PFSK-1 (cell line): ENCODE data around the gene ASIC3.

Experiments used
- FOXP2 ChIP-seq: optimal IDR thresholded peaks from 2 replicates; pipeline ENCODE3; 2011; ENCODE audit warnings: borderline replicate concordance, control low read depth, inconsistent platforms; ENCODE audit not compliant: insufficient read depth; ENCODE audit errors: extremely low read length, extremely low read depth
- POLR2AphosphoS5 ChIP-seq: IDR thresholded peaks from 2 replicates; pipeline ENCODE4 v1.6.1; 2012; ENCODE audit warnings: low read depth, mild to moderate bottlenecking, control low read depth, low read length, moderate library complexity
- SIN3A ChIP-seq: IDR thresholded peaks from 2 replicates; pipeline ENCODE4 v1.6.1; 2012; ENCODE audit warnings: mild to moderate bottlenecking, low read length, moderate library complexity, borderline replicate concordance; ENCODE audit not compliant: insufficient read depth
- TAF1 ChIP-seq: IDR thresholded peaks from 2 replicates; pipeline ENCODE4 v1.6.1; 2012; ENCODE audit warnings: low read length, control low read depth, borderline replicate concordance; ENCODE audit not compliant: insufficient read depth
- TF ChIP-seq, protein P1 (sequence below), 2 experiments: IDR thresholded peaks; 2 replicates each; pipeline versions ENCODE4 v1.6.1 to v1.8.0; 2011 to 2012; ENCODE audit warnings: low read depth in 2 of 2, low read length in 2 of 2, control low read depth in 1 of 2, inconsistent platforms in 1 of 2, mild to moderate bottlenecking in 1 of 2, moderate library complexity in 1 of 2; ENCODE audit not compliant: insufficient read depth in 1 of 2

- TF ChIP-seq TAF1 (no peak), POLR2AphosphoS5 (no peak), SIN3A (no peak), FOXP2 (no peak)
- TF ChIP-seq, protein P1, sequence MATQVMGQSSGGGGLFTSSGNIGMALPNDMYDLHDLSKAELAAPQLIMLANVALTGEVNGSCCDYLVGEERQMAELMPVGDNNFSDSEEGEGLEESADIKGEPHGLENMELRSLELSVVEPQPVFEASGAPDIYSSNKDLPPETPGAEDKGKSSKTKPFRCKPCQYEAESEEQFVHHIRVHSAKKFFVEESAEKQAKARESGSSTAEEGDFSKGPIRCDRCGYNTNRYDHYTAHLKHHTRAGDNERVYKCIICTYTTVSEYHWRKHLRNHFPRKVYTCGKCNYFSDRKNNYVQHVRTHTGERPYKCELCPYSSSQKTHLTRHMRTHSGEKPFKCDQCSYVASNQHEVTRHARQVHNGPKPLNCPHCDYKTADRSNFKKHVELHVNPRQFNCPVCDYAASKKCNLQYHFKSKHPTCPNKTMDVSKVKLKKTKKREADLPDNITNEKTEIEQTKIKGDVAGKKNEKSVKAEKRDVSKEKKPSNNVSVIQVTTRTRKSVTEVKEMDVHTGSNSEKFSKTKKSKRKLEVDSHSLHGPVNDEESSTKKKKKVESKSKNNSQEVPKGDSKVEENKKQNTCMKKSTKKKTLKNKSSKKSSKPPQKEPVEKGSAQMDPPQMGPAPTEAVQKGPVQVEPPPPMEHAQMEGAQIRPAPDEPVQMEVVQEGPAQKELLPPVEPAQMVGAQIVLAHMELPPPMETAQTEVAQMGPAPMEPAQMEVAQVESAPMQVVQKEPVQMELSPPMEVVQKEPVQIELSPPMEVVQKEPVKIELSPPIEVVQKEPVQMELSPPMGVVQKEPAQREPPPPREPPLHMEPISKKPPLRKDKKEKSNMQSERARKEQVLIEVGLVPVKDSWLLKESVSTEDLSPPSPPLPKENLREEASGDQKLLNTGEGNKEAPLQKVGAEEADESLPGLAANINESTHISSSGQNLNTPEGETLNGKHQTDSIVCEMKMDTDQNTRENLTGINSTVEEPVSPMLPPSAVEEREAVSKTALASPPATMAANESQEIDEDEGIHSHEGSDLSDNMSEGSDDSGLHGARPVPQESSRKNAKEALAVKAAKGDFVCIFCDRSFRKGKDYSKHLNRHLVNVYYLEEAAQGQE (IDR thresholded peaks at IDR 0.05; ENCODE audit: insufficient read depth in 1 of 2, low read depth in 2 of 2, low read length in 2 of 2) = no peak
These were observed 51.3 kb downstream of the ASIC3 start for GRCh38 chr7:151099486-151100211.
